ENCODE data around the gene IRF6.

- no peak for TF ChIP-seq CTCF (IDR thresholded peaks at IDR 0.05; ENCODE audit: insufficient read depth, low read length, poor library complexity, severe bottlenecking)
- no peak for TF ChIP-seq EZH2phosphoT487 (conservative IDR thresholded peaks at IDR 0.05; ENCODE audit: low read length)
These were observed 62.8 kb downstream of the IRF6 start for GRCh38 chr1:209743145-209743482.

All from SU-DHL-6 (cell line).